Thyroid gland (tissue), 4 donors: Measurements from ENCODE around the gene KCNH6. TPM values are rescaled to one million over a fixed set of nuclear protein-coding genes. Genes with fewer than 3 reads are reported as not detected.

ENCODE experiments used
- DNase-seq, 2 donors: peaks; one replicate each; pipeline ENCODE4 v3.0.0-alpha.2; 2019
- H3K27ac ChIP-seq, 3 donors: fragments of 200-600 bp; sonication (generic); 1 replicate in 2 of 3; 2 replicates in 1 of 3; pipeline ENCODE4 v1.5.1; 2016 to 2019; ENCODE audit warnings: mild to moderate bottlenecking in 1 of 3, moderate library complexity in 1 of 3
- H3K27me3 ChIP-seq: fragments of 200-600 bp; sonication (generic); one replicate; pipeline ENCODE4 v1.5.1; 2019
- H3K36me3 ChIP-seq, 2 donors: fragments of 200-600 bp; sonication (generic); one replicate each; pipeline ENCODE4 v1.5.1; 2016 to 2019
- H3K4me1 ChIP-seq, 2 donors: fragments of 200-600 bp; sonication (generic); one replicate each; pipeline ENCODE4 v1.5.1; 2017 to 2019
- H3K4me3 ChIP-seq, 3 donors: fragments of 200-600 bp; sonication (generic); replicated peaks in 1 of 3; 1 replicate in 2 of 3; 2 replicates in 1 of 3; pipeline ENCODE4 v1.5.1; 2016; ENCODE audit warnings: mild to moderate bottlenecking in 1 of 3
- H3K9me3 ChIP-seq: fragments of 200-600 bp; sonication (generic); one replicate; pipeline ENCODE4 v1.5.1; 2017
- CTCF ChIP-seq, 6 experiments: fragments of 200-600 bp in 3 of 6; fragments of 450-650 bp in 3 of 6; sonication (generic) in 3 of 6; IDR thresholded peaks; one replicate each; pipeline ENCODE4 v1.5.1; 2016 to 2019; ENCODE audit warnings: antibody characterized with exemption in 6 of 6, mild to moderate bottlenecking in 2 of 6, inconsistent platforms in 1 of 6, moderate library complexity in 1 of 6
- POLR2A ChIP-seq, 2 donors: fragments of 450-650 bp; IDR thresholded peaks; one replicate each; pipeline ENCODE4 v1.6.1; 2017; ENCODE audit warnings: antibody characterized with exemption in 2 of 2, mild to moderate bottlenecking in 2 of 2, moderate library complexity in 1 of 2
- WGBS, 2 donors: methylation state at CpG; one replicate each; pipeline ENCODE4 v1.1.5; 2017; 5-methylcytosine and 5-hydroxymethylcytosine counted together
- intact Hi-C: fragments of 100-400 bp; cut with DNase I; formaldehyde crosslinking; loops from one replicate; pipeline ENCODE4 v1.15.1; 2023
- total RNA-seq, 4 donors: library from RNA; depleted of rRNA; stranded (reverse); fragments of >200 nt; gene quantifications; one replicate each; pipeline ENCODE4 v1.2.3, GENCODE V29; 2016

Gene KCNH6
- total RNA-seq, 4 donors from 2014 or later, result 0.67 TPM; not detected in 3

GRCh38 chr17:63476459-63476853 is 46.7 kb upstream of the KCNH6 start:
- Histone ChIP-seq H3K9me3 (no peaks in the 10 kb centered on the region), H3K4me1 (peaks cover 5 to 41% of the 10 kb centered on the region in 2 donors), H3K36me3 (no peaks in the 10 kb centered on the region), H3K27ac (peak overlapping the region in 1 of 3 donors; percentile 30), H3K4me3 (peak overlapping the region in 1 of 3 donors; percentile 43), H3K27me3 (no peaks in the 10 kb centered on the region)
- DNase-seq, result peak in 1 of 2 donors; percentile 16
- WGBS, 2 donors, result 8 to 15% methylated on average over 2 to 5 of the region's 36 CpGs
- intact Hi-C loops, result loop anchor here (5.0 kb wide), 1 partner anchor 49 kb away; no protein-coding TSS in a partner anchor
- TF ChIP-seq POLR2A (IDR thresholded peaks at IDR 0.05), result no peak
- TF ChIP-seq CTCF (IDR thresholded peaks at IDR 0.05), result no peak

GRCh38 chr17:63476854-63477479 is 46.2 kb upstream of the KCNH6 start, which contains the start of gene ACE:
Gene ACE, plus strand, starts transcription at chr17:63477061. Its CDS starts 34 bp downstream, at chr17:63477095.
- intact Hi-C loops, result loop anchor here (5.0 kb wide), 1 partner anchor 50 kb away; no protein-coding TSS in a partner anchor
- H3K4me3 ChIP-seq, result peak within 1 kb of the TSS in 1 of 3 donors; percentile 43
- no peaks in the 10 kb centered on the region for H3K27me3 ChIP-seq
- H3K4me1 ChIP-seq, result peaks cover 5 to 43% of the 10 kb centered on the region in 2 donors
- H3K9me3 ChIP-seq, result no peaks in the 10 kb centered on the region
- DNase-seq, result peak; percentile 29 to 34
- H3K27ac ChIP-seq, result peak within 1 kb of the TSS in 1 of 3 donors; percentile 30
- no peaks in the 10 kb centered on the region for H3K36me3 ChIP-seq
- TF ChIP-seq POLR2A (IDR thresholded peaks at IDR 0.05) (no peak), CTCF (IDR thresholded peaks at IDR 0.05) (no peak)
- WGBS, 2 donors, result 2 to 3% methylated on average over 14 to 19 of the region's 78 CpGs

- peaks cover 5 to 43% of the 10 kb centered on the region in 2 donors for H3K4me1 ChIP-seq
- intact Hi-C loops, result loop anchor here (5.0 kb wide), 1 partner anchor 50 kb away; no protein-coding TSS in a partner anchor
- TF ChIP-seq CTCF (IDR thresholded peaks at IDR 0.05), result no peak
- no peak for TF ChIP-seq POLR2A (IDR thresholded peaks at IDR 0.05)
- H3K9me3 ChIP-seq, result no peaks in the 10 kb centered on the region
- H3K27me3 ChIP-seq, result no peaks in the 10 kb centered on the region
- WGBS, 2 donors, result 18 to 19% methylated on average over 15 to 30 of the region's 44 CpGs
- H3K27ac ChIP-seq, result no peak overlapping the region
- DNase-seq, result no peak
- no peaks in the 10 kb centered on the region for H3K36me3 ChIP-seq
- H3K4me3 ChIP-seq, result peak overlapping the region in 1 of 3 donors; percentile 43
Observed at GRCh38 chr17:63477480-63478440, 45.4 kb upstream of the KCNH6 start.

GRCh38 chr17:63478814-63479494 is 44.2 kb upstream of the KCNH6 start:
- peak; percentile 23 to 82 (median 62) for TF ChIP-seq CTCF (IDR thresholded peaks at IDR 0.05)
- TF ChIP-seq POLR2A (IDR thresholded peaks at IDR 0.05), result no peak

More at GRCh38 chr17:63478814-63479494, 44.2 kb upstream of the KCNH6 start:
- no peak overlapping the region for H3K4me3 ChIP-seq
- H3K27ac ChIP-seq, result no peak overlapping the region
- peak; percentile 75 to 76 for DNase-seq
- no peaks in the 10 kb centered on the region for H3K36me3 ChIP-seq
- H3K27me3 ChIP-seq, result no peaks in the 10 kb centered on the region
- H3K4me1 ChIP-seq, result peaks cover 5 to 41% of the 10 kb centered on the region in 2 donors
- H3K9me3 ChIP-seq, result no peaks in the 10 kb centered on the region
- 45 to 70% methylated on average over 10 to 14 of the region's 16 CpGs for WGBS, 2 donors
- intact Hi-C loops, result loop anchor here (5.0 kb wide), 1 partner anchor 52 kb away; no protein-coding TSS in a partner anchor
